ENCODE measurements around the gene ZRSR2.

DNA sequence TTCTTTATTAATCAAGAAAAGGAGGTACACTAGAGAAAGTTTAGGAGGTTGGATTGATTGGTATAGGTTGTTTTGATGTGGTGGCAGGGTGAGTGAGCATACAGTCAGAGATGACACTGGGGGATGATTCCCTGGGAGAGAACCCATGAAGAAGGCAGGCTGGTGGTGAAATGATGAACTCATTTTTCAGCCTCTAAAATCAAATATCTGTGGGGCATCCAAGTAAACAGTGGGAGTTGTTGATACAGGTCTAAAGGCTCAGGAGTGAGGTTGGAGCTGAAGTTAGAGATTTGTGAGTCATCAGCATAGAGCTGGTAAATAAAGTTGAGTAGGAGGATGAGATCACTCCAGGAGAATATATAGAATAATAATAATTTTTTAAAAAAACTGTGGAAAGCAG, 74.3 kb downstream of the ZRSR2 start:
- TF ChIP-seq POLR2AphosphoS5 (IDR thresholded peaks at IDR 0.05; ENCODE audit: low read depth, low read length) (no peak), SIN3A (IDR thresholded peaks at IDR 0.05; ENCODE audit: borderline replicate concordance, insufficient read depth, low read length) (no peak)
- TF ChIP-seq, protein P1, sequence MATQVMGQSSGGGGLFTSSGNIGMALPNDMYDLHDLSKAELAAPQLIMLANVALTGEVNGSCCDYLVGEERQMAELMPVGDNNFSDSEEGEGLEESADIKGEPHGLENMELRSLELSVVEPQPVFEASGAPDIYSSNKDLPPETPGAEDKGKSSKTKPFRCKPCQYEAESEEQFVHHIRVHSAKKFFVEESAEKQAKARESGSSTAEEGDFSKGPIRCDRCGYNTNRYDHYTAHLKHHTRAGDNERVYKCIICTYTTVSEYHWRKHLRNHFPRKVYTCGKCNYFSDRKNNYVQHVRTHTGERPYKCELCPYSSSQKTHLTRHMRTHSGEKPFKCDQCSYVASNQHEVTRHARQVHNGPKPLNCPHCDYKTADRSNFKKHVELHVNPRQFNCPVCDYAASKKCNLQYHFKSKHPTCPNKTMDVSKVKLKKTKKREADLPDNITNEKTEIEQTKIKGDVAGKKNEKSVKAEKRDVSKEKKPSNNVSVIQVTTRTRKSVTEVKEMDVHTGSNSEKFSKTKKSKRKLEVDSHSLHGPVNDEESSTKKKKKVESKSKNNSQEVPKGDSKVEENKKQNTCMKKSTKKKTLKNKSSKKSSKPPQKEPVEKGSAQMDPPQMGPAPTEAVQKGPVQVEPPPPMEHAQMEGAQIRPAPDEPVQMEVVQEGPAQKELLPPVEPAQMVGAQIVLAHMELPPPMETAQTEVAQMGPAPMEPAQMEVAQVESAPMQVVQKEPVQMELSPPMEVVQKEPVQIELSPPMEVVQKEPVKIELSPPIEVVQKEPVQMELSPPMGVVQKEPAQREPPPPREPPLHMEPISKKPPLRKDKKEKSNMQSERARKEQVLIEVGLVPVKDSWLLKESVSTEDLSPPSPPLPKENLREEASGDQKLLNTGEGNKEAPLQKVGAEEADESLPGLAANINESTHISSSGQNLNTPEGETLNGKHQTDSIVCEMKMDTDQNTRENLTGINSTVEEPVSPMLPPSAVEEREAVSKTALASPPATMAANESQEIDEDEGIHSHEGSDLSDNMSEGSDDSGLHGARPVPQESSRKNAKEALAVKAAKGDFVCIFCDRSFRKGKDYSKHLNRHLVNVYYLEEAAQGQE (IDR thresholded peaks at IDR 0.05; ENCODE audit: insufficient read depth in 1 of 2, low read depth in 2 of 2, low read length in 2 of 2) = no peak

Data from PFSK-1 (cell line).